Activated CD8-positive, alpha-beta memory T cell treated with anti-CD3 and anti-CD28 coated beads, Interleukin-2, amount 10 ng/mL, durations not matched to agents 7 days and 5 days (primary cell): Measurements from ENCODE around the gene BTBD1. TPM values are rescaled to one million over a fixed set of nuclear protein-coding genes. Genes with fewer than 3 reads are reported as not detected.
A peak's percentile ranks its signal among the peaks of the same experiment; 100 is the strongest.

Source experiments
- ATAC-seq: fragments of 150-1000 bp; cut with Tn5 transposase; one replicate; pipeline ENCODE4 v1.10.0; 2021; ENCODE audit warnings: moderate library complexity
- CTCF ChIA-PET: fragments of 350-600 bp; sonication (Branson Sonifier 250); formaldehyde crosslinking; loops from one replicate; lab custom pipeline; 2021; ENCODE audit warnings: antibody characterized with exemption; lab: Charles Lee
- DNase-seq: peaks from one replicate; pipeline ENCODE4 v3.0.0-alpha.2; 2020
- H3K27ac Mint-ChIP-seq: one replicate; pipeline ENCODE4 v1.8.0; 2021; ENCODE audit warnings: mild to moderate bottlenecking, mixed read lengths
- H3K27me3 Mint-ChIP-seq: one replicate; pipeline ENCODE4 v1.8.0; 2021; ENCODE audit warnings: mixed read lengths
- H3K36me3 Mint-ChIP-seq: one replicate; pipeline ENCODE4 v1.8.0; 2021; ENCODE audit warnings: mild to moderate bottlenecking, mixed read lengths
- H3K4me1 Mint-ChIP-seq: one replicate; pipeline ENCODE4 v1.8.0; 2021; ENCODE audit warnings: mixed read lengths
- H3K4me3 Mint-ChIP-seq: one replicate; pipeline ENCODE4 v1.8.0; 2021; ENCODE audit warnings: mild to moderate bottlenecking, moderate library complexity, mixed read lengths
- H3K9me3 Mint-ChIP-seq: one replicate; pipeline ENCODE4 v1.8.0; 2022; ENCODE audit warnings: low read depth, mixed read lengths
- total RNA-seq, 2 experiments: library from RNA; stranded (reverse); gene quantifications; one replicate each; pipeline ENCODE4 v1.2.3, GENCODE V29; 2021

BTBD1 gene
- total RNA-seq, result 10 to 100 TPM; 62.5 to 73.2 TPM

- peak within 1 kb of the TSS; percentile 75 for H3K27ac Mint-ChIP-seq
- CTCF ChIA-PET, result interaction anchor here (0.6 to 3.1 kb wide), 8 partner anchors 9 to 254 kb away, joined by 3 to 21 read pairs (median 3); partner anchors contain the start of gene C15orf40
- ATAC-seq, result peak; percentile 88
- DNase-seq, result peak; percentile 90
- H3K4me3 Mint-ChIP-seq, result peak within 1 kb of the TSS; percentile 80
- H3K4me1 Mint-ChIP-seq, result peaks cover 3% of the 10 kb centered on the region
- no peaks in the 10 kb centered on the region for H3K27me3 Mint-ChIP-seq
- peaks cover 17% of the 10 kb centered on the region for H3K36me3 Mint-ChIP-seq
- no peaks in the 10 kb centered on the region for H3K9me3 Mint-ChIP-seq
These were observed at the start of gene BTBD1 for GRCh38 chr15:83066734-83067637. Gene BTBD1 (minus strand): TSS chr15:83067252. CDS start chr15:83067151, 101 bp downstream.

- Mint-ChIP-seq H3K27ac (no peak overlapping the region), H3K4me1 (peaks cover 18% of the 10 kb centered on the region), H3K9me3 (peaks cover 3% of the 10 kb centered on the region), H3K36me3 (peaks cover 25% of the 10 kb centered on the region), H3K27me3 (no peaks in the 10 kb centered on the region), H3K4me3 (no peak overlapping the region)
- peak; percentile 45 for ATAC-seq
- DNase-seq, result no peak
- CTCF ChIA-PET, result interaction anchor here (3.2 kb wide), 1 partner anchor 8 kb away, joined by 8 read pairs; the partner anchor contains the start of gene TM6SF1
These were observed 48.9 kb upstream of the BTBD1 start for GRCh38 chr15:83115831-83116565.

GRCh38 chr15:83115410-83115809 lies 48.4 kb upstream of the BTBD1 start:
- ATAC-seq (no peak), DNase-seq (no peak)
- CTCF ChIA-PET, result interaction anchor here (3.2 kb wide), 1 partner anchor 8 kb away, joined by 8 read pairs; the partner anchor contains the start of gene TM6SF1
- Mint-ChIP-seq H3K27me3 (no peaks in the 10 kb centered on the region), H3K27ac (no peak overlapping the region), H3K4me1 (peaks cover 20% of the 10 kb centered on the region), H3K4me3 (no peak overlapping the region), H3K9me3 (peaks cover 3% of the 10 kb centered on the region), H3K36me3 (peaks cover 26% of the 10 kb centered on the region)

- Mint-ChIP-seq H3K9me3 (peaks cover 3% of the 10 kb centered on the region), H3K27me3 (no peaks in the 10 kb centered on the region), H3K27ac (no peak overlapping the region), H3K4me3 (no peak overlapping the region), H3K4me1 (peaks cover 23% of the 10 kb centered on the region), H3K36me3 (peaks cover 26% of the 10 kb centered on the region)
- no peak for DNase-seq
- CTCF ChIA-PET, result no interaction called here
- ATAC-seq, result no peak
These were observed 47.8 kb upstream of the BTBD1 start for GRCh38 chr15:83114856-83115255.

- Mint-ChIP-seq H3K27ac (no peak overlapping the region), H3K36me3 (peaks cover 28% of the 10 kb centered on the region), H3K4me3 (no peak overlapping the region), H3K9me3 (peaks cover 3% of the 10 kb centered on the region), H3K27me3 (peaks cover 3% of the 10 kb centered on the region), H3K4me1 (peaks cover 30% of the 10 kb centered on the region)
- no peak for ATAC-seq
- DNase-seq, result no peak
- CTCF ChIA-PET, result no interaction called here
These were observed 47.0 kb upstream of the BTBD1 start for GRCh38 chr15:83113881-83114674.

GRCh38 chr15:83112956-83113299 lies 45.9 kb upstream of the BTBD1 start:
- H3K9me3 Mint-ChIP-seq, result peaks cover 3% of the 10 kb centered on the region
- ATAC-seq (no peak), DNase-seq (no peak)
- CTCF ChIA-PET, result no interaction called here
- peaks cover 41% of the 10 kb centered on the region for H3K4me1 Mint-ChIP-seq
- H3K36me3 Mint-ChIP-seq, result peaks cover 33% of the 10 kb centered on the region
- H3K27ac Mint-ChIP-seq, result no peak overlapping the region
- no peak overlapping the region for H3K4me3 Mint-ChIP-seq
- peaks cover 6% of the 10 kb centered on the region for H3K27me3 Mint-ChIP-seq

GRCh38 chr15:83112233-83112955 lies 45.3 kb upstream of the BTBD1 start:
- no peak overlapping the region for H3K27ac Mint-ChIP-seq
- no peak for ATAC-seq
- peaks cover 6% of the 10 kb centered on the region for H3K27me3 Mint-ChIP-seq
- peaks cover 3% of the 10 kb centered on the region for H3K9me3 Mint-ChIP-seq
- peaks cover 33% of the 10 kb centered on the region for H3K36me3 Mint-ChIP-seq
- DNase-seq, result no peak
- no peak overlapping the region for H3K4me3 Mint-ChIP-seq
- H3K4me1 Mint-ChIP-seq, result peaks cover 41% of the 10 kb centered on the region
- CTCF ChIA-PET, result no interaction called here

GRCh38 chr15:83111149-83111548 lies 44.1 kb upstream of the BTBD1 start:
- Mint-ChIP-seq H3K27ac (no peak overlapping the region), H3K36me3 (peaks cover 35% of the 10 kb centered on the region), H3K9me3 (peaks cover 3% of the 10 kb centered on the region), H3K4me3 (no peak overlapping the region), H3K4me1 (peaks cover 48% of the 10 kb centered on the region), H3K27me3 (peaks cover 13% of the 10 kb centered on the region)
- no peak for ATAC-seq
- CTCF ChIA-PET, result no interaction called here
- DNase-seq, result no peak

- Mint-ChIP-seq H3K27me3 (peaks cover 19% of the 10 kb centered on the region), H3K27ac (no peak overlapping the region), H3K4me1 (peaks cover 43% of the 10 kb centered on the region), H3K9me3 (peaks cover 3% of the 10 kb centered on the region), H3K4me3 (no peak overlapping the region), H3K36me3 (peaks cover 30% of the 10 kb centered on the region)
- ATAC-seq, result no peak
- CTCF ChIA-PET, result no interaction called here
- DNase-seq, result no peak
These were observed 43.3 kb upstream of the BTBD1 start for GRCh38 chr15:83110381-83110780.

GRCh38 chr15:83109532-83109931 lies 42.5 kb upstream of the BTBD1 start:
- peaks cover 26% of the 10 kb centered on the region for H3K36me3 Mint-ChIP-seq
- H3K9me3 Mint-ChIP-seq, result peaks cover 3% of the 10 kb centered on the region
- CTCF ChIA-PET, result interaction anchor here (1.0 to 3.7 kb wide), 3 partner anchors 7 to 99 kb away, joined by 3 to 8 read pairs (median 3); no protein-coding TSS in a partner anchor
- H3K4me1 Mint-ChIP-seq, result peaks cover 41% of the 10 kb centered on the region
- H3K27me3 Mint-ChIP-seq, result peaks cover 20% of the 10 kb centered on the region
- ATAC-seq (no peak), DNase-seq (no peak)
- H3K4me3 Mint-ChIP-seq, result no peak overlapping the region
- no peak overlapping the region for H3K27ac Mint-ChIP-seq

GRCh38 chr15:83108266-83109219 lies 41.5 kb upstream of the BTBD1 start:
- Mint-ChIP-seq H3K4me1 (peaks cover 41% of the 10 kb centered on the region), H3K4me3 (peak overlapping the region; percentile 93), H3K36me3 (peaks cover 20% of the 10 kb centered on the region), H3K27me3 (peaks cover 28% of the 10 kb centered on the region), H3K9me3 (peaks cover 3% of the 10 kb centered on the region), H3K27ac (peak overlapping the region; percentile 89)
- CTCF ChIA-PET, result interaction anchor here (1.0 to 3.7 kb wide), 4 partner anchors 8 to 100 kb away, joined by 3 to 11 read pairs (median 6); partner anchors contain the start of gene C15orf40
- DNase-seq (peak; percentile 77), ATAC-seq (peak; percentile 72)
